Measurements from ENCODE around the gene CCDC141.
"Not testable (repeated sequence)": the region's sequence is repeated elsewhere in the genome, so short reads cannot be mapped to it uniquely, and the experiment has no call there.

CCDC141 gene

DNA sequence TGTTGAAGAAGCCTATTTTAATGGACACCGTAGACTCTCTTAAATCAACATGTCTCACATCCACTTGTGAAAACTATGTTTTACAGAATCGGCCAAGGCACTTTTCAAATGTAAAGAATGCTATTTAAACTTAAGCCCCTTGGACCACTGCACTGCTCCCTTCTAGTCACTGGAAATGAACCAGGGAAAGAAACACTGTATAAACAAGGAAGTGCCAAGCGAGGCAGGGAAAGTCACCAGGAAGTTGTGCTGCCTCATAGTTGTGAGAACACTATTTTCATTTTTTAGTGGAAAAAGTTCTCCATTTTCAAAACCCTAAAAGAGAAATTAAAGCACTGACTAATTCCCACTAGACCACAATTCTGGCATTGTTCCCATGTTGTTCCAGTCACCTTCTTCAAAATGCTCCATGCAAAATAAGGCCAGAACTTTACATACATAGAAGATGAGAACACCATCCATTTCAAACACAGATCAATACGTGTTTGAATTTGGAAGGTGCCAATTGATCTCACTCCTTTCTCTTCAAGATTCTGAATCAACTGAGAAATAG lies 13.5 kb downstream of the CCDC141 start:
- no peak for DNase-seq (ENCODE audit: low spot score)

DNA sequence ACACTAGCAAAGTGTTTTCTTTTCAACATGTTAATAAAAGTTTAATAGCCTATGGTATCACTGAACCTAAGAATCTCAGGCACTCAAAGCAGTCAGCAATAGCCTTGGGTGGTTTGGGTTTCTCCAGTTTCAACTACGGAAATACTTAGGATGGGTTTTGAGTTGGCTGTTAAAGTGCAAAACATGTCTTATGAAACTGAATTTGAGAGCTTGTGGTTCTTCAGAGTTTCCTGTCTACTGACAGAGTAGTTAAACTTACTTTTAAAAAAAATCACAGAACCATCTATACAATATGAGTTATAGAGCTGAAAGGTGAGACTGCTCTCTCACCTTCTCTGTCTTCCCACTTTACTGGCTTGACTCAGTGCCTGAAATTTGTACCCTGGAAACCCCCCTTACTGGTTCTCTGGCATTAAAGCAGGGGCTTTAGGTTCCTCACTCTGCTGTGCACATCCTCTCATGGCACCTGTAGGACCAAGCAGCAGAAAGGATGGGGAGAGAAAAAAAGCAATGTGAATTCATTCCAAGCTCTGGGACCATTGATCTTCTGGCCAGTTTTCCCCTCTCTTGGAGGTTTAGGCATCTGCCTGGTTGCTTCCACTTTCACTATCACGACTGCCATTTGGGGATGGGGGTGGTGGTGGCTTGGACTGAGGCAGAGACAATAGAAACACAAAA lies 18.1 kb downstream of the CCDC141 start:
- no peak for DNase-seq (ENCODE audit: low spot score)

DNA sequence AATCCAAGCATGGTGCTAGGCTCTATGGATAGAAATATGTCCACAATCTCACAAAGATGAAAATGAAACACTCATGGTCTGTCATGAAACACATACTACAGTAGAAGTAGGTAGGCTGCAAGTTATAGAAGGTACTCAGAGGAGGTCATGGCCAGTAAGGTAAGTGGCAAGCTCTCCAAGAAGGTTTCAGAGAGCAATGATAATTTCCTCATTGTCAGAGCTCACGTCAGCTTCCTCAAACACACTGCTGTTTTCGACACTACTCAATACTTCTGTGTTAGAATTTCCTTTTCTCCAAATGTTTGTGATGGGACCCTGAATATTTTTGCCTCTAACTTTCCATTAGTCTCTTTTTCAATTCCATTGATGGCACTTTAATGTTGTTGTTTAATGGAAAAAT lies 25.5 kb downstream of the CCDC141 start:
- DNase-seq (ENCODE audit: low spot score) = no peak

DNA sequence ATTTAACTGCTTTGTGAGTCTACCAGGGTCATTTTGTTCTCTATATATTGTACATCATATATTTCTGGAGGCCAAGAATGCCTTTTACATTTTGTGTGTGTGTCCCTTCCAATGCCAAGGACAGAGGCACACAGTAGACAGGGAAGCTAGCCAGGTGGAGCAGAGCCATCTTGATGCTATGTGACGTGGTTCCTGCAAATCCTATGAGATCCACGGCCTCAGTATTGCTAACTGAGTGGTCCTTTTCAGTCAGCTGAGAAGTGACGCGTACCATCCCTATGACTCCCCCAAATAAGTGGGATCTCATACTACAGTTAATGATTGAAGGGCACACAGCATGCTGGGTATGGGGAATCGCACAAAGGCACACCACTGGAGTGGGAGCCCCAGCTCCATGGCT lies 27.3 kb downstream of the CCDC141 start:
- DNase-seq (ENCODE audit: low spot score) = no peak

DNA sequence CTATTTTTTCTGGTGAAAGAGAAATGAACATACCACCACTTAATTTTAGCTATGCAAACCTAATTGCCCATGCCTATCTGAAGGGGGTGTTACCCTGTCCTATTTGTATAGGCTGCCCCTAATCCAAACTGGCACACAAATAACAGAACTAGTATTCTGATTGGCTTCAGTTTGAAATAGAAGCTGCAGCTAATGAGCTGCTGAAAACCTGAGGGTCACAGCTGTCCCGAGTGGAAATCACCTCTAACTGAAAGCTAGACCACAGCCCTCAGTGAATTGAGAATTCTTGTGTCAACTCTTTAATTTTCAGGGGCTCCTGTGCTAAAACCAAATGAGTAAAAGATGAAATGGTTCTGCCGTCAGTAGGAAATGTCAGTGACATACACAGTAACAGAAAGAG lies 28.7 kb downstream of the CCDC141 start:
- DNase-seq (ENCODE audit: low spot score) = no peak

DNA sequence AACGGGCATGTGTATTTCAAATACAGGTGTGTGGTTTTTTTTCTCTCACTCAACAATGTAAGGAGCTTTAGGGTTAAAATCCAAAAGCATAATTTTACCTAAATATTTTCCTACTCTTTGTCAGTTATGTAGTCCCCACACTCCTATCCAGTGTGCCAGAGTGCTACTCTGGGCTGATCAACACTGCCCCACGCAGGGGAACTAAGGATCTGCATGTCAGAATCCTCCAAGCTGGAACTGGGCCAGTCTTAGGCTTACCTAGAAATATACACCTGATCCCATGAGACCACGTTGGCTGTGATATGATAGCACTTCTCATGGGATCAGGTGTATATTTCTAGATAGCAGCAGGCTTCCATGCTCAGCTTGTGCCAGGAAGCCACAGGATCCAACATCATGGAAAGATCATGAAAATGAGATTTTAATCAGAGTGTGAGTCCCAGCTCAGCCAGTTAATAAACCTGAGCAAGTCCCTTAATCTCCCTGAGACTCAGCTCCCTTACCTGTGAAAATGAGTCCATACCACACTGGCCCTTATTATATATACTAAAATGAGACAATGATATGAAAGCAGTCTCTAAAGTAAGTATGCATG lies 29.7 kb downstream of the CCDC141 start:
- DNase-seq (ENCODE audit: low spot score) = no peak

DNA sequence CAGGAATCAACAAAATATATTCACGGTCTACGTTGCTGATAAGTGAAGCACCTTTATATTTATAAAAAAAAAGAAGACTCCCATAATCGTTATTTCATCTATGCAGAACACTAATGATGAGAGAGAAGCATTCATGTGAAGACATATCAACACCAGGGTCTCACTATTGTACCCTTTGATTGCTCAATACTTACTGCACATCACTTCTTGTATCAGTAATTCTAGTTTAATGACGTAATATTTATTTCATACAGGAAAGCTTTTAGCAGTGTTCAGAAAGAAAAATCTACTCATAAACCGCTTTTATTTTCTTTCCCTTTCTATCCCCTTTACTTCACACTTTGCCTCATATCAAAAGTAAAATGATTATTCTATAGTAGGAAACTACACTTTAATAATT lies 30.7 kb downstream of the CCDC141 start:
- no peak for DNase-seq (ENCODE audit: low spot score)

DNA sequence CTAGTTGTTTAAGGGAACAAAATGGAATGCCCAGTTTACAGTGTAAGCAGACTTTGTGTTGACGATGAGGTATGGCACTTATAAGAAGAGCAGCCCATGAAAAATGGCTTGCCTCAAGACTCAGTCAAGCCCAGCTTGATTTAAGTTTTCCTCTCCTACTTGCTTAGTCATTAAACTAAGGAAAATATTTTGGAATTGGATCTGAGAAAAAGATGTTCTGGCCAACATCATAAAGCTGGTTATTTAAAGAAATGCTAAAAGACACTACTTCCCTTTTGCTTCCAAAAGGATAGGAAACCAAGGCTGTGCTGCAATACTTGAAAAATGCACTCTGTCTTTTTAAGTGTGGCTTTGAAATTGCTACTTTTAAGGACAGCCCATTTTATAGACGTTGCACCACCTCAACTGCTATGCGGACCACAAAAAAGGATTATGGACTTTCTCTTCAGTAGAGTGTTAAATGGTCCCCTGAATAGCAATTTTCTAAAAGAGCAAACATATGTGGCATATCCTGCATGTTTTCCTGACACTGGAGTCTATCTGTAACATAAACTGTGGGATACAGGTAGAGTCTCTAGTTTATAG lies 32.1 kb downstream of the CCDC141 start:
- no peak for DNase-seq (ENCODE audit: low spot score)

DNA sequence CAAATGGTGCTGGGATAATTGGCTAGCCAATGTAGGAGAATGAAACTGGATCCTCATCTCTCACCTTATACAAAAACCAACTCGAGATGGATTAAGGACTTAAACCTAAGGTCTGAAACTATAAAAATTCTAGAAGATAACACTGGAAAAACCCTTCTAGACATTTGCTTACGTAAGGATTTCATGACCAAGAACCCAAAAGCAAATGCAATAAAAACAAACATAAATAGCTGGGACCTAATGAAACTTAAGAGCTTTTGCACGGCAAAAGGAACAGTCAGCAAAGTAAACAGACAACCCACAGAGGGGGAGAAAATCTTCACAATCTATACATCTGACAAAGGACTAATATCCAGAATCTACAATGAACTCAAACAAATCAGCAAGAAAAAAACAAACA lies 35.7 kb downstream of the CCDC141 start:
- not testable (repeated sequence) for DNase-seq (ENCODE audit: low spot score)

DNA sequence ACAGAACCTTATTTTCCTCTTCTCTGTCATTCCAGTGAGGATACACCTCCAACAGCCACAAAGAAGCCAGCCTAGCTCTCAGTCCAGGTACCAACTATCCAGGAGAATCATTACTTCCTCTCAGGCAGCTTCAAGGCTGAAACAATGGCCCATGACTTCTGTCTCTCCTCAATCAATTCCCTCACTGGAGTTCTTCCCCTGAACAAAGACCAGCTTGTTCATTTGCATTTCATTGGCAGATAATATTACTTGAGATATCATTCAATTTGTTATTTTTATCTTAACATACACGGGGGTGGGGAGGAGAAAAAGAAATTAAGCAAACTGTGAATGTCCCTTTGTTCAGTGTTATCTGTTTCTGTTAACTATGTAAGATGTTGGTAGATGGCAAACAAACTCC lies 44.0 kb downstream of the CCDC141 start:
- no peak for DNase-seq (ENCODE audit: low spot score)

DNA sequence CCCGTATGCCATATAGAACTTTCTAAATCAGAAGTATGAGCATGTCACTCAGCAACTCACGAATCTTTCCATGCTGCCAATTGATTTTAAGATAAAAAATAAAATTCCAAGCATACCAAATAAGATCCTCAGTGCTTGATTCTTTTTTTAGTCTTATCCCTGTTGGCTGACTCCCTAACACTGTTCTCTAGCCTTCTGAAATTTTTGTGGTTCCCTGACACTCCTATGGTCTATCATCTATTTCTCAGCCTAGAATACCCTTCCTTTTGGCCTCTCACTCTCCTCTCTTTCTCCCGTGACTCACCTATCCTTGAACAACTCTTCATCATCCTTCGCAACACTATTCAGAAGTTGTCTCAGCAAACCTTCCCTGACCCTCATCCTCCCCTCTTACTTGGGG lies 50.5 kb downstream of the CCDC141 start:
- no peak for DNase-seq (ENCODE audit: low spot score)

DNA sequence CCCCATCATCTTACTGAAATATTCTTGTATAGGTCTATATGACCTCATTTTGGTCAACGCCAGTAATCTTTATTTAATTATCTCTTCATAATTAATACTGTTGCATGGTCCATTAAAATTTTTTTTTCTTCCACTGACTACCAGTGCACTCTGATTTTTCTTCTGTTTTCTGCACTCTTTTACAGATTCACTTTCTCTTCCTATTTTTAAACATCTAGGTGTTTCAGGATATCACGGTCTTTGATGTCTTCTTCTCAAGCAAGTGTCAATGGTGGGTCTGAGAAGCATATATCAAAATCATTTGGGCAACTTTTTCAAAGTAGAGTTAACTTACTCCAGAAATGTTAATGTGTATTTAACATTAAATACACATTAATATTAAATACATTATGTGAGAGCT lies 51.4 kb downstream of the CCDC141 start:
- no peak for DNase-seq (ENCODE audit: low spot score)

DNA sequence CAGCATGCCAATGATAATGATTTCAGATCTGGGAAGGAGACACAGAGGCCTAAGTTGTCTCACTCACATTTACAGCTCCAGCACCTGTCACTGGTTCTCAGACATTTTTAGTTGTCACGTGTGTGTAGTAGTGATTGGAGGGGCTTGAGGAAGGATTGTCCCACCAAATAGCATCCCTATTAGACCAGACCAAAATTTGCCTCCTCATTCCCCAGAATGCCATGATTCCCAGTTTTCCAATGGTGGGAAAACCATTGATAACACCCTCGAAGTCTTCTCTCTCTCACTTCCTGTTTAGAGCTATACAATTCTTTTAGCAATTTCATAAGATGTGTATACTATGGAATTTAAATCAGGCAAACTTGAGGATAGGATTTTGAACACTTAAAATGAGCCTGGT lies 52.5 kb downstream of the CCDC141 start:
- no peak for DNase-seq (ENCODE audit: low spot score)

DNA sequence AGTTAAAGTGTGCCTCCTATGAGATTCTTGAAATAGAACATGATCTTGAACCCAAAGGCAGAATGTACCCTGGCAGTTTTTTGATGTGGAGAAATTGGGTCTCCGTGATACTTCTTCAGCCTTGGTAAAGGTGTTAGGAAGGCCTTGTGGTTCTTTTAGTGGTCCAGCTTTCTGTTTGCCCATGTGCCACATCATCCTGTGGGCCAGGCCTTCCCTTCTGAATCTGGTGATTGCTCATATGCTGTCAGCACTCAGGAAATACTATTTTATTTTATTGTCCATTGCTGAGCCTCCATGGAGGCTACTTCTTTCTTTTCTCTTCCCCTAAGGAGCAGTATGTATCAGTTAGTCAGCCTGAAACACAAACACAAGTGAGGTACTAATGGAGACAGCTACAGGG lies 52.9 kb downstream of the CCDC141 start:
- no peak for DNase-seq (ENCODE audit: low spot score)

DNA sequence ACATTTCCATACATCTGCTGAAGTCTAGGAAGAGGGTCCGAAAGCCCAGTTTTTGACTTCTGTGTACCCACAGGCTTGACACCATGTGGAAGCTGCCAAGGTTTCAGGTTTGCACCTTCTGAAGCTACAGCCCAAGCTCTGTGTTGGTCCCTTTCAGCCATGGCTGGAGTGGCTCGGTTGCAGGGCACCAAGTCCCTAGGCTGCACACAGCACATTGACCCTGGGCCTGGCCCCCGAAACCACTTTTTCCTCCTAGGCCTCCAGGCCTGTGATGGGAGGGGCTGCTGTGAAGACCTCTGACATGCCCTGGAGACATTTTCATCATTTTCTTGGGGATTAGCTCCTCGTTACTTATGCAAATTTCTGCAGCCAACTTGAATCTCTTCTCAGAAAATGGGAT lies 55.7 kb downstream of the CCDC141 start:
- DNase-seq (ENCODE audit: low spot score) = no peak

DNA sequence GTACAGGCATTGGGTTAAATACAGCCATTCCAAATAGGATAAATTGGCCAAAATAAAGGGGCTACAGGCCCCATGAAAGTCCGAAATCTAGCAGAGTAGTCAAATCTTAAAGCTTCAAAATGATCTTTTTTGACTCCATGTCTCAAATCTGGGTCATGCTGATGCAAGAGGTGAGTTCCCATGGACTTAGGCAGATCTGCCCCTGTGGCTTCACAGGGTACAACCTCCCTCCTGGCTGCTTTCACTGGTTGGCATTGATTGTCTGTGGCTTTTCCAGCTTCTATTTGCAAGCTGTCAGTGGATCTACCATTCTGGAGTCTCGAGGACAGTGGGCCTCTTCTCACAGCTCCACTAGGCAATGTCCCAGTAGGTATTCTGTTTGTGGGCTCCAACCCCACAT lies 56.1 kb downstream of the CCDC141 start:
- DNase-seq (ENCODE audit: low spot score) = no peak

DNA sequence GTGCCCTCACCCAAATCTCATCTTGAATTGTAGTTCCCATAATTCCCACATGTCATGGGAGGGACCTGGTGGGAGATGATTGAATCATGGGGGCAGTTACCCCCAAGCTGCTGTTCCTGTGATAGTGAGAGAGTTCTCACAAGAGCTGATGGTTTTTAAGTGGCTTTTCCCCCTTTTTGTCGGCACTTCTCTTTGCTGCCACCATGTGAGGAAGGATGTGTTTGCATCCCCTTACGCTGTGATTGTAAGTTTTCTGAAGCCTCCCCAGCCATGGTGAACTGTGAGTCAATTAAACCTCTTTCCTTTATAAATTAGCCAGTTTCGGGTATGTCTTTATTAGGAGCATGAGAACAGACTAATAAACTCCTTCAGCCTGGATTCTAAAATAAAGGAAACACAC lies 57.2 kb downstream of the CCDC141 start:
- DNase-seq (ENCODE audit: low spot score) = not testable (repeated sequence)

DNA sequence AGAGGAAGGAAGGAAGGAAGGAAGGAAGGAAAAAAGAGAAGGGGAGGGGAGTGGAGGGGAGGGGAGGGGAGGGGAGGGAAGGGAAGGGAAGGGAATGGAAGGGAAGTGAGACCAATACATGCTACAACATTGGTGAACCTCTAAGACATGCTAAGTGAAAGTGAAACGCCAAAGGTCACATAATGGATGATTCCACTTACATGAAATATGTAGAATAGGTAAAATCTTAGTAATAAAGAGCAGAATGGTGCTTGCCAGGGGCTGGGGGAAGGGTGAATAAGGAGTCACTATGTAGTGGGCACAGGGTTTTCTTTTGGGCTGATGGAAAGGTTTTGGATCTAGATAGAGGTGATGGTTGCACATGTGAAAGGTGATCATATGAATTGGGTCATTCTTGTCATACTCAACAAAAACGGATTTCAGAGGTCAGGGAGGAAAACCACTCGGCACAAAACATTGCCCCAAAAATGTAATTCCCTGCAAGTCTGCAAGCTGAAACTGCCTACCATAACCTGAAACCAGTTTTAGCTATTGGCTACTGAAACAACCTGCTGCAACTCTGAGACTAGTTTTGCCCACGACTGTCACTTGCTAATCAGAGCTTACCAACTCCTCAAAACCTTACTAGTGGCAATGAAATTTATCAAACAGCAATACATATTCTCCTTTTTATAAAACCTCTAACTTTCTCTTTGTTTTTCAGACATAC lies 59.2 kb downstream of the CCDC141 start:
- no peak for DNase-seq (ENCODE audit: low spot score)

DNA sequence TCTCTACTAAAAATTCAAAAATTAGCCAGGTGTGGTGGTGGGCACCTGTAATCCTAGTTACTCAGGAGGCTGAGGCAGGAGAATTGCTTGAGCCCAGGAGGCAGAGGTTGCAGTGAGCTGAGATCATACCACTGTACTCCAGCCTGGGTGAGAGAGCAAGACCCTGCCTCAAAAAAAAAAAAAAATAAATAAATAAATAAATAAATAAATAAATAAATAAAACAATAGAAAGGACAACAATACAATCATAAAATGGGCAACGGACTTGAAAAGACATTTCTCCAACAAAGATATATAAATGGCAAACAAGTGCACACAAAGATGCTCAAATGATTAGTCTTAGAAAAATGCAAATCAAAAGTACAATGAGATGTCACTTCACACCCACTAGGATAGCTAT lies 60.5 kb downstream of the CCDC141 start:
- DNase-seq (ENCODE audit: low spot score) = not testable (repeated sequence)

DNA sequence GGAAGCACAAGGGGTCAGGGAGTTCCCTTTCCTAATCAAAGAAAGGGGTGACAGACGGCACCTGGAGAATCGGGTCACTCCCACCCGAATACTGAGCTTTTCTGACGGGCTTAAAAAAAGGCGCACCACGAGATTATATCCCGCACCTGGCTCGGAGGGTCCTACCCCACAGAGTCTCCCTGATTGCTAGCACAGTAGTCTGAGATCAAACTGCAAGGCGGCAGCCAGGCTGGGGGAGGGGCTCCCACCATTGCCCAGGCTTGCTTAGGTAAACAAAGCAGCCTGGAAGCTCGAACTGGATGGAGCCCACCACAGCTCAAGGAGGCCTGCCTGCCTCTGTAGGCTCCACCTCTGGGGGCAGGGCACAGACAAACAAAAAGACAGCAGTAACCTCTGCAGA lies 67.3 kb downstream of the CCDC141 start:
- DNase-seq (ENCODE audit: low spot score) = not testable (repeated sequence)

DNA sequence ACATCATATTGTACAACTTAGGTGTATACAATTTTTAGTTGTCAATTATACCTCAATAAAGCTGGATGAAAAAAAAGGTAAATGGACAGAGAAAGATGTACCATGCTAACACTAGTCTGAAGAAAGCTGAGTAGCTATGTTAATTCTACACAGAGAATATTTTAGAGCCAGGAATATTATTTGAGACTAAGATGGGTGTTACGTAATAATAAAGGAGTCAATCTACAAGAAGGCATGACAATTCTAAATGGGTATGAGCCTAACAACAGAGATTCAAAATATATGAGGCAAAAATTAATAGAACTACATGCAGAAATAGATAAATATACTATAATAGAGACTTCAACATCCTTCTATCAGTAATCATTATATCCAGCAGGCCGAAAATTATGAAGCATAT lies 69.1 kb downstream of the CCDC141 start:
- no peak for DNase-seq (ENCODE audit: low spot score)

DNA sequence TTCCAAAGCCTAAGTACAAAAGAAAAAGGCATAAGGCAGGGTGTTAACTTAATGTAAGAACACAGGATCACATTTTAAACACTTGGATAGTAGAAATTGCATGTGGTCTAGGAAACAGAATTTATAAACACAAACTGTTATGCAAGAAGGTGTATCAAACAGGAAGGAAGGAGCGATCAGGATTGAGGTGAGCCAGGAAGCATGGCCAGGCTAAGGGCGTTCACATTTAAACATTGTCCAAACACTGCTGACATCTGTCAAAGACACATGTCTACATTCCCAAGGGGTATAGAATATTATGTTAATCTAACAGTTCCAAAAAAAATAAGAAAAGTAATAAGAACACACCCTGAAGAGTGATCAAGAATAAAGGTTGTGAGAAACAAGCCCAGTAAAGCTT lies 71.3 kb downstream of the CCDC141 start:
- no peak for DNase-seq (ENCODE audit: low spot score)

DNA sequence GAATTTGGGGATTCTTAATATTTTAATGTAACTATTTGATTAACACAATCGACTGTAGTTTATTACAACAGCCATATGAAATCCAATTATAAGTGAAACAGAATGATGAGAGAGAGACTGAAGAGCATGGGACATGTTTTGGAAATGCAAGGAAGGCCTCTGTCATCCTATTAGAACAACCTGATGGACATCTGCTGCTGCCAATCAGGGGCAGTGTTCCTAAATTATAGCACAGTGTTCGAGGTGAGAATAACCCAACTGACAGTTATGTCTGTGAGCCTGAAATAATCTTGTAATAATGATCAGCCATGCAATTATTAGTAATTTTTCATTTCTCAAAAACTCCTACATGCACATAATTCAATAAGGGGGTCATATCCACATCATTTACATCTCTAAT lies 73.6 kb downstream of the CCDC141 start:
- DNase-seq (ENCODE audit: low spot score) = no peak

All from left forelimb (tissue), 1 donor.